ENCODE results near the gene RIPOR2.

RIPOR2 gene, protein sequence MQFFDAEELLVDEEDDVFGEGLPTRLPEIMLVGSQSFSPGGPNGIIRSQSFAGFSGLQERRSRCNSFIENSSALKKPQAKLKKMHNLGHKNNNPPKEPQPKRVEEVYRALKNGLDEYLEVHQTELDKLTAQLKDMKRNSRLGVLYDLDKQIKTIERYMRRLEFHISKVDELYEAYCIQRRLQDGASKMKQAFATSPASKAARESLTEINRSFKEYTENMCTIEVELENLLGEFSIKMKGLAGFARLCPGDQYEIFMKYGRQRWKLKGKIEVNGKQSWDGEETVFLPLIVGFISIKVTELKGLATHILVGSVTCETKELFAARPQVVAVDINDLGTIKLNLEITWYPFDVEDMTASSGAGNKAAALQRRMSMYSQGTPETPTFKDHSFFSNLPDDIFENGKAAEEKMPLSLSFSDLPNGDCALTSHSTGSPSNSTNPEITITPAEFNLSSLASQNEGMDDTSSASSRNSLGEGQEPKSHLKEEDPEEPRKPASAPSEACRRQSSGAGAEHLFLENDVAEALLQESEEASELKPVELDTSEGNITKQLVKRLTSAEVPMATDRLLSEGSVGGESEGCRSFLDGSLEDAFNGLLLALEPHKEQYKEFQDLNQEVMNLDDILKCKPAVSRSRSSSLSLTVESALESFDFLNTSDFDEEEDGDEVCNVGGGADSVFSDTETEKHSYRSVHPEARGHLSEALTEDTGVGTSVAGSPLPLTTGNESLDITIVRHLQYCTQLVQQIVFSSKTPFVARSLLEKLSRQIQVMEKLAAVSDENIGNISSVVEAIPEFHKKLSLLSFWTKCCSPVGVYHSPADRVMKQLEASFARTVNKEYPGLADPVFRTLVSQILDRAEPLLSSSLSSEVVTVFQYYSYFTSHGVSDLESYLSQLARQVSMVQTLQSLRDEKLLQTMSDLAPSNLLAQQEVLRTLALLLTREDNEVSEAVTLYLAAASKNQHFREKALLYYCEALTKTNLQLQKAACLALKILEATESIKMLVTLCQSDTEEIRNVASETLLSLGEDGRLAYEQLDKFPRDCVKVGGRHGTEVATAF

DNA sequence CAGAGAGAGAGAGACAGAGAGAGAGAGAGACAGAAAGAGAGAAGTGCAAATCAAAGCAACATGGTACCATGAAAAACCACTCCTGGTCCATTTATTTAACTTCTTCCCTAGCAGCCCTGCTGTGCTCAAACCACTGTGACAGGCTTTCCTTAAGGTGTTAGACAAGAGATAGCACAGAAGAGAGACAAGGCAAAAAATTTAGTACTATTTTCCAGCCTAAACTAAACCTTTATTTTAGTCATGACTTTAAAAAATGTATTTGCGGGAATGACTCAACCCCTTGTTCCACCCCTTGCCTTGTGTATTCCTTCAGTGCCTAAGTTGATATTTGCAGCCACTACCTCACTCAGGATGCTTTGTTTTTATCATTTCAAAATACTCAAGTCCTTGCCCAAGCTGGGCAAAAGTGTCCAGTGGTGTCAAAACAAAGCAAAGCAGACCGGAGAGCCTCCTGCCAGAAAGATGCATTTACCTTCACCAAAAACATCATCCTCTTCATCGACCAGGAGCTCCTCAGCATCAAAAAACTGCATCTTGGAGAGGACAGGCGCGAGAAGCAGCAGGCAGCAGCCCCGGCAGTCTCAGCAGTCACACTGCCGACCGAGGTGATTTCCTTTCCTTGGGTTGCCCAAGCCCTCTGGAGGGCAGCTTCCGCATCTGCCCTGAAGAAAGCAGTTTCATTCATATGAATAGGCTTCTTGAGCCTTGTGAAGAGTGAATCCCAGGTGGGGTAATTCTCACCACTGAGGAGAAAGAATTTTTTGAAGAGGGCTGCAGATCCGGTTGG is at the start of gene RIPOR2:
TSS of gene RIPOR2 (minus strand) at position 595 of the 787 bp plus-strand sequence. CDS start at position 533, 62 bp downstream.
- DNase-seq (ENCODE audit: low spot score), result no peak

DNA sequence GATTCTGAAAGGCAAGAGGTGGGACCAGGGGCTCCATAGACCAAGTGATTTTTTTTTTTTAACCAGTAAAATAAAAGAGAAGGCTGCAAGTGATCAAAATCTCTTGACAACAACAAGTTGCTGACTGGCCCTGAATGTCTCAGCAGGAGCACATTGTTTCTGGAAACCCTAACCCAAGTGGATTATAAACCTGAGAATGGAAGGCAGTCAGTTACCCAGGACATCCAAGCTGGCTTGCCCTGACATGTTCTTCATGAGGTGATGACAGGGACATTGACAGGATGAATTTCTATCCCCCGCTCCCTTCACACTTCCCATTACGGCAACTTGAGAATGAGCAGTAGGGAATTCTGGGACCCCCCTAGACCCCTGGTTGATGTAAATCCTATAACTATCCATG is 49.6 kb upstream of the RIPOR2 start:
- no peak for DNase-seq (ENCODE audit: low spot score)

DNA sequence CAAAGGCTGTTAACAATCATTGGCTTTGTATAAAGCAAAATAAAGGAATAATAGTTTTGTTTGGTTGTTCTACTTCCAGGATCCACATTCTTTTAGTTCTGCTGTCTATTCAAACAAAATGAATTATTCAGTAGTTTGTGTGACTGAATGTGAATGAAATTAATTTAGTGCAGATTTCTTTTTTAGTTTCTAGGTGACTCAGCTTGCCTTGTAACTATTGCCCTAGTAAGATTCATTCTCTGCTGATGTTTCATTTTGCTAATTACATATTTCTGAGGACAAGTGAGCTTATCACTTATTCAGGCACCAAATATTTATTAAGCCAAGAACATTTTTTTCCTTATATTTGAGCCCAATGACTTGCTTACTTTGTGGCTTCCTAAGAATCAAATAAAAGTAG is 46.5 kb upstream of the RIPOR2 start:
- DNase-seq (ENCODE audit: low spot score), result peak; percentile 21

DNA sequence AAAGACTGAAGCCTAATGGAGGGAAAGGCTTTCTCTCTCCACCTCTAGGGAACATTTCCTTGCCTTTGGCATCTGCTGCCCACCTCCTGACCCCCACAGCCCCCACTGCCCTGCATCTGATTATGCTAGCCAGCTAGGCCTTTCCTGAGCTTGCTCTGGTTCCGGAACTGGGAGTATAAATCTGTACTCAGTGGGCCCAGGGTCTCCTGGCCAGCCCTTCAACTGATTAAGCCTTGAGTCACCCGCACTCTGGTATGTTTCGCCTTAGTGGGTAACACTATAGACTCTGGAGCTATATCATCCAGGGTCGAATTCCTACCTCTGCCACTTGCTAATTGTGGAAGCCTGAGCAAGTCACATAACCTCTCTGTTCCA is 45.6 kb upstream of the RIPOR2 start:
- DNase-seq (ENCODE audit: low spot score), result peak; percentile 63

DNA sequence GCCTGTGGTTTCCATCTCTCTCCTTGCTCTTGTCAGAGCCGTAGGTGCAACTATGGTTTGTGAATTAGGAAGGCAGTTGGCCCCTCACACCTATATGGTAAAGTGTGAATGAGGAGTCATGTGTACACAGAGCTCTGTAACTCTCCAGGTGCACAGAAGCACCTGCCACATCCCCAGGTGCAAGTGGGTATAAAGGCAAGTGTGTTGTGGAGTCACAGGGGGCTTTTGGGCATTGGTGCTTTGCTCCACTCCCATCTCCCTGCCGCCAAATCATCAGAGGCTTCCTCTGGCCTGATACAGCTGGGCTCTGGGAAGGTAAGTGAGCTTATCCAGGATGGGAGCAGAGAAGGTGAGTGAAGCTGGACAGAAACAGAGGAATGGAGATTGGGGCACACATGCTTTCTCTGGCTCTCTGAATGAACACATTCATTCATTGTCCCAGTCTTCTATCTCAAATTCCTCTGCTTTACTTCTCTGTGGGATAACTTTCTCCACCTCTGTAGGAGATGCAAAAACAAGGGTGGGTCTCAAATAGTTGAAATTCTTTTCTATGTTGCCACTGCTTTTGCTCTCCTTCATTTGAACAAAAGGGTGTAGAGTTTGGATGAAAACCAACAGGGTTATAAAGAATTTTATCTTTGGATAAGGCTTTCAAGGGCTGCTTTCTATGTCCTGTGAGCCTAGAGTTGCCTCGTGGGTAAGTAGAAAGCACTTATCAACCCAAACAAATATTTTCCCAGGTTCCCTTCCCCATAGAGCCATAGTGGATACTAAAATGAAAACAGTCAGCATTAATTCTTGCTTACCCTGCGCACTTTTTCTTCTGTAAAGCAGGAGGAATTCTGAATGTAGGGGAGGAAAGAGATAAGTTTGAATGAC is 45.0 kb upstream of the RIPOR2 start:
- peak; percentile 77 for DNase-seq (ENCODE audit: low spot score)

DNA sequence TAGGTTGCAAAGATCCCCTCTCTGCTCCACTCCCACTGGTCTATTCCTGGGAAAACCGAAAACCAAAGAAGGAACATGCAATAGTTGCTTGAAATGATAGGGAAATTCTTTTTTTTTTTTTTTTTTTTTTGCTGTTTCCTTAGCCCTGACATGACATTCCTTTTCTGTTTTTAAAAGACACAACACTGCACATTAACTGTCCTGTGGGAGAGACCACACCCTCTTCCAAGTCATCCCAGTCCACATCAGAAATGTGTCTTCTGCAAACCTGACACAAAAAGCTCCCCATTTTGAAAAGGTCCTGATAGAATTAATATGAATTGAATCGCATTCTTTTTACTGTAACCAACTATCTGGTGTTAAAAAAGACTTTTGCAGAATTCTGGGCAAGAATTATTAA is 43.4 kb upstream of the RIPOR2 start:
- no peak for DNase-seq (ENCODE audit: low spot score)

DNA sequence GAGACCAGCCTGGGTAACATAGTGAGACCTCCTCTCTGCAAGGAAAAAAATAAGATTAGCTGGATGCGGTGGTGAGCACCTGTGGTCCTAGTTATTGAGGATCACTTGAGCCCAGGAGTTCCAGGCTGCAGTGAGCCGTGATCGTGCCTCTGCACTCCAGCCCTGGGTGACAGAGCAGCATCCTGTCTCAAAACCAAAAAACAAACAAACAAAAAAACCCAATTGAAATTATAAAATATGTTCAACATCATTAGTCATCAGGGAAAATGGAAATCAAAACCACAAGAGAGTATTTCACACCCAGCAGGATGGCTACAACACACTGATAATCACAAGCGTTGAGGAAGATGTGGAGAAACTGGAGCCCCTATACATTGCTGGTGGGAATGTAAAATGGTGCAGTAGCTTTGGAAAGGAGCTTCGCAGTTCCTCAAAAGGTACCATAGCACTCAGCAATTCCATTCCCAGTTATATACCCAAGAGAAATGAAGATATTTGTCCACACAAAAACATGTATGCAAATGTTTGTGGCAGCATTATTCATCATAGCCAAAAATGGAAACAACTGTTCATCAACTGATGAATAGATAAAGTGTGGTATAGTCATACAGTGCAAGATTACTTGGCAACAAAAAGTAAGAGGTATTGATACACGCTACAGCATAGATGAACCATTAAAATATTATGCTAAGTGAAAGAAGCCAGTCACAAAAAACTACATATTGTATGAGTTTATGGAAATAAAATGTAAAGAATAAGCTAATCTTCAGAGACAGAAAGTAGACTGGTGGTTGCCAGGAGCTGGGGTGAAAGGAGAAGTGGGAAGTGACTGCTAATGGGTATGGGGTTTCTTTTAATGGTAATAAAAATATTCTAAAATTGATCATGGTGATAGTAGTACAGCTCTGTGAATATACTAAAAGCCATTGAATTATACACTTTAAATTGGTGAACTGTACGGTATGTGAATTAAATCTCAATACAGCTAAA is 38.7 kb upstream of the RIPOR2 start:
- no peak for DNase-seq (ENCODE audit: low spot score)

DNA sequence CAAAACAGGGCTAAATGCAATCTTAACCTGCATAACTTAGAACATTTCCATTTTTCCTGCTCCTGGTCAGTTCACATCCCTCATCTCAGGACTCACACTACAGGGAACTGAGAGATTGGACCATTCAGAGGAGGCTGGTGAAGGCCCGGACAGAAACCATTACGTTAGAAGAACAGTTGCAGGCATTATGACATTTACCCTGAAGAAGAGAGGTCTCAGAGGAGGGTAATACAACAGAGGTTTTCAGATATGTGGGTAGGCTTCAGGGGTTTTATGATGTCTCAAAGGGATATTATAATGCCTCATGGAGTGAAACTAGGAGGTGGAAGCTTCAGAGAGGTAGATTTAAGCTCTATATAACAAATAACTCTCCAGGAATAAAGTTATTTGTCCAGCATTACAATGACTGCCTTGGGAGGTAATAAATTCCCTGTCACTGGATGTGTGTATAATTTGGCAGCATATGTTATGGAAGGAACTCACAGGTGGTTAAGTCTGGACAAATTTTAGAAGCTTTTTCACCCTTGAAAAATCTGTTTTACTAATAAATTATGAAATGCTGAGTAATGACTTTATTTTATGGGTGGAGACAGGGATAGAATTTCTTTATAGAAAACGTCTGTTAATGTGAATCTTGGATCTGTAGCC is 36.7 kb upstream of the RIPOR2 start:
- DNase-seq (ENCODE audit: low spot score), result no peak

DNA sequence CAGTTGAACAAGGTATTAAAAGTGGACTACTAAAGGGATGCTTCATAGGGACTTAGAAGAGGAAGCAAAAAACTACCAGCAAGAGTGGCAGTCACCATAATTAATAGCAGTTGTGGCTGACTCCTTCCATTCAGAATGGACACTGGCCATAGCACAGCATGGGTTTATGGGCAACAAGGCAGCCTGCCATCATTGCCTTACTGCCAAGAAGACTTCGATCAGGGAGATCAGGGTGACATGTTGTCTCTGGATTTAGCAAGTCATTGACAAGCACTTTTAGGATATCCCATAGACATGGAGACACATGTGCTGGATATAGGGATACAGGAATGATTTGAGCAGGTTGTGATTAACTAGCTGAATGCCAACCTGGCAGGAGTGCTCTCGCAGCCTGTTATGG is 35.3 kb upstream of the RIPOR2 start:
- DNase-seq (ENCODE audit: low spot score), result no peak

DNA sequence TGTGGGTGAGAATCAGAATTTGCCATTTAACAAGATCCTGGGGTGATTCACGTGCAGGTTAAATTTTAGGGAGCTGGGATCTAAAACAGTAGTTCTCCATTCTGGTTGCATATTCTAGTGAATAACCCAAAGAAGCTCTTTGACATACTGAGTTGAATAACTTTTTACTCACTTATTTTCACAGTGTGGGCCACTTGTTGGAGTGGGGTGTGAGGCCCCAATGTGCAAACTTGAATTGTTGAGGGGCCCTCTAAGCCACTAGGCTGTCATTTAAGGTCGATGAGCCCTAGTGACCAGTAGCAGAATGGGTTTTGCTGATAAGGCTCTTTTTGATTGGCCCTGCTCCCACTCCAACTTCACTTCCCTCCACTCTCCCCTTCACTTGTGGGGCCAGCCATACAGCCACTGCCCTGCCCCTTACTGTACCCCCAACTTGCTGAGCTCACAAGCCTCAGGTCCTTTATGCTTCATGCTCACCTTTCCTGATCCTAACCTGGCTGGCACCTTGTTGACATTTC is 33.6 kb upstream of the RIPOR2 start:
- no peak for DNase-seq (ENCODE audit: low spot score)

DNA sequence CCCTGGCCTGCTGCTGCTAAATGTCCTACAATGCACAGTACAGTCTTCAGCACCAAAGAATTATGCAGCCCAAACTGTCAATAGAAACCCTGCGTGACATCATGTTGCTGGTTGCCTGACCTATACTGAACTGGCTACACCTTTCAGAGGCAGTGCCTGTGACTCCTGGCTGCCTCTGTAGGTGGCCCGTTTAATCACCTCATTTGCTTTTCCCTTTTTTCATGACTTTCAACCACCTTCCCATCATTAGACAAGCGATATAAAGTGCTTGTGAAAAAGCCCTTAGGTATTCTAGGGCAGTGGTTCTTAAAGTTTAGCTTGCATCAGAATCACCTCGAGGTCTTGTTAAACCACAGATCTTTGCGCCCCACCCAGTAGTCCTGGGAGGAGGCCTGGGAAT is 33.0 kb upstream of the RIPOR2 start:
- DNase-seq (ENCODE audit: low spot score), result no peak

DNA sequence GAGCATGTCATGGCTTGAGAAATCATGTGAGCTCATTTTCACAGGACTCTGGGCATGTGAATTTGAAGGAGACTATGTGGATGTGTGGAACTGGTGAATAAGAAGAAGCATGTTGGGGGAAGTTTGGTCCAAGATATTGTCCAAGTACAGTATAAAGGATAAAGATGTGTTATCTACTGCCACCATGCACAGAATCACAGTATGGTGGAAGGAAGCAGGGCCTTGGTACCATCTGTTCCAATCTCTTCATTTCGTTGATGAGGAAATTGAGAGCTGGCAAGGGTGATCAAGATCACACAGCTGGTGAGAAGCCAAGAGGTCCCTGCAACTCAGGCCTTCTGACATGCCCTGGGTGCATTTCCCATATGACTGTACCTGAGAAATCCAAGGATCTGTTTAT is 31.5 kb upstream of the RIPOR2 start:
- no peak for DNase-seq (ENCODE audit: low spot score)

DNA sequence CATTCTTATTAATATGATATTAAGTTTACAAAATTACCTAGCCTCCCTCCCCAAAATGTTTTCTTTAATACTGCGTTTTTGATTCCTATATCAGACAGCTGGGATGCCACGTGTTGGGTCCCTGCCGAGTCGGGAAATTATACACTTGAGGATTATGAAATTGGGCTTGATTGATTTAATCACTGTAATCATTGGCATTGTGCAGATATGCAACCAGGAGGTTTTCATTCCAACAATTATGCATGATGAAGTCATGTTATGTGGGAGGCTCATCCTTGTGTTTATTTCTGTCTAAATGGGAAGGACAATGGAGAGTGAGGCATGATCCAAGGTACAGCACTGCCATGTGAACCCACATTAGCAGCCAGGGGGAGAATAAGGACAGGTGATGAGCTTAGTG is 30.6 kb upstream of the RIPOR2 start:
- no peak for DNase-seq (ENCODE audit: low spot score)

DNA sequence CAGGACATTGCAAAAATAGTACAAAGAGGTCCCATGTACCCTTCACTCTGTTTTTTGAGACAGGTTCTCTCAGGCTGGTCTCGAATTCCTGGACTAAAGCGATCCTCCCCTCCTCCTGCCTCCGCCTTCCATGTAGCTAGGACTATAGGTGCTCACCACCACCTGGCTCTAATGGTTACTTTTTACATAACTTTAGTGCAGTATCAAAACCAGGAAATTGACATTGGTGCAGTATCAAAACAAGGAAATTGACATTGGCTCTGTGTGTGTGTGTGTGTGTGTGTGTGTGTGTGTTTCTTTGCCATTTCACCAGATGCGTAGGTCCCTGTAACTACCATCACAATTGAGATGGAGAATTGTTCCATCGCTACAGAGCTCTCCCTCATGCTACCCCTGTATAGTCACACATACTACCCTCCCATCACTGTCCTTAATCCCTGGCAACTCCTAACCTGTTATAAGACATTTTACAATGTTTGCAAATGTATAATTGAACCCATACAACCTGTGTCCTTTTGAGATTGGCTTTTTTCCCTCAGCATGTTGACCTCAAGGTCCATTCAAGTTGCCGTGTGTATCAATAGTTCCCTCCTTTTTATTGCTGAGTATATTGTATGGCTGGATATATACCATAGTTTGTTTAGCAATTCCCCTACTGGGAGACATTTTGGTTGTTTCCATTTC is 28.3 kb upstream of the RIPOR2 start:
- DNase-seq (ENCODE audit: low spot score), result no peak

DNA sequence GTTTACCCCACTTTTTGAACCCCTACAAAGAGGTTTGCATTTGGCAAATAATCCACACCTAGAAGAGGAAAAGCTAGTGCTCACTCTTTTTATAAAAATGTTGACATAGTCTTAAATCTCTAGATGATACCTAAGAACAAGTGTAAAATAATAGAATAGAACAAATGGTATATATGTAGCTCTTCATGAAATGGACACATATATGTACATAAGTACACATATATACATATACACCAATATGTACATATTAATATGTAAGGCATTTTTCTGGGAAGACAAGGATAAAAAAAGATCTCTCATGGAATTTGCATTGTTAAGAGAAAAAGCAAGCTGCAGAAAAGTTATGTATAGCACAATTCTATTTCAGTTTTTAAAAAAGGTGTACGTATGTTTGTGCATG is 27.6 kb upstream of the RIPOR2 start:
- DNase-seq (ENCODE audit: low spot score), result no peak

DNA sequence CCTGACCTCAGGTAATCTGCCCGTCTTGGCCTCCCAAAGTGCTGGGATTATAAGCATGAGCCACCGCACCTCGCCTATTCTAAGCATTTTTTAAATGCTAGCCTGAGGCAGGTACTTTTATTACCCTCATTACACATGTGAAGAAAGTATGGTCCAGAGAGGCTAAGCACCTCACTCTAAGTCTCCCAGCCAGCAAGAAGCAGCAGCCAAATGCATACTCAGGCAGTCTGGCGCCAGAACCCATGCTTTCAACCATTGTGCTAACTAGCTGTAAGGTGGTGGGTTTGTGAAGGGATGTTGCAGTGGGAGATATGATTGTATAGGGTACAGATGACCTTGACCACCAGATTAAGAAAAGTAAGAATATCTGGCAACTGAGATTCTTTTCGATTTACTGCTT is 26.1 kb upstream of the RIPOR2 start:
- DNase-seq (ENCODE audit: low spot score), result no peak

DNA sequence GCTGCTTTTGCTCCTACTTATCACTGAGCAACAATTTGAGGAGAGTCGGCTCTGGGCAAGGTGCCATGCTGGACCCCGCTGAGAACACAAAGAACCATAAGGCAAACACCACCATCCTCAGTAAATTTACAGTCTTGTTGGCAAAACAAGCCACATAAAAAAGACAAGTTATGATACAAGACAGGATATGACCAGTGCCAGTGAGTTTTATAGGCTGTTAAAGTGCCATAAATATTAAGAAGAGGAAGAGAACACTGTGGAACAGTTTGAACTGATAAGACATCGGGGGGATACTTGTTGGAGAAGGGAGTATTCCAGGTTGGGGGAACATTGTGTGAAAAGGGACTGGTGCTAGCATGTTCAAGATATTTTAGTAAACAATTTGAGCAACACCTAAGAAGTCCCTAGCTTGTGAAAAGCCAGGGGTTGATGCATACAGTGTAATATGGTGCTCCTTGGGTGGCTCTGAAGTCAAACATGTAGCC is 25.3 kb upstream of the RIPOR2 start:
- DNase-seq (ENCODE audit: low spot score), result peak; percentile 63

DNA sequence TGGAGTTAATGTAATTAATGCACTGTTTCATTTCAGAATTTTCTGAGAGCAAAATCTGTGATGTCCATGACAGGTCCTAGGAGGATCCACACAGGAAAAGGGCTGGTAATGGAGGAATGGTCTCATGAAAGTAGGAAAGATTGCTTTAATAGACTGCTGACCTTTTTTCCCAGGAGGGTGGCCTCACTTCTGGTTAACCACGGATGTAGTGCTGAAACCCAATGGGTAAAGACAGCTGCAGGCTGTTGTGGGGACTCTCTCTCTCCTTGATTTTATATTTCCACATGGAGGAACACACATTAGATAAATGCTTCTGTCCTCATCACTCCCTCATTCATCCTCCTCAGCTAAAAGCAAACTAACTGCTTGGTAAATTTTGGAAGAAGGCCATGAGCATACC is 23.6 kb upstream of the RIPOR2 start:
- DNase-seq (ENCODE audit: low spot score), result no peak

Data from LoVo (cell line).